PC-3 (cell line): ENCODE results near the gene TMEM41A. TPM values are rescaled to one million over a fixed set of nuclear protein-coding genes. Genes with fewer than 3 reads are reported as not detected.

Experiments used
- ATAC-seq: fragments of 200-7000 bp; cut with Tn5 transposase; 2 replicates; pipeline ENCODE4 v1.9.1; 2020; ENCODE audit warnings: mild to moderate bottlenecking, moderate library complexity
- BruUV-seq: library from RNA; stranded (reverse); fragments of 400-500 nt; replicated peaks from 2 replicates; lab custom pipeline; 2021; lab: Mats Ljungman, UMichigan
- CTCF ChIA-PET: fragments of 300-600 bp; sonication (Branson Sonifier 250); formaldehyde crosslinking; loops from one replicate; lab custom pipeline; 2022; ENCODE audit warnings: antibody characterized with exemption; lab: Charles Lee
- POLR2A ChIA-PET: fragments of 300-600 bp; sonication (Branson Sonifier 250); formaldehyde crosslinking; loops from one replicate; lab custom pipeline; 2022; ENCODE audit warnings: antibody characterized with exemption; ENCODE audit not compliant: unreplicated experiment; lab: Charles Lee
- DNase-seq: peaks from one replicate; pipeline ENCODE4 v3.0.0-alpha.2; 2015
- H2AFZ ChIP-seq: fragments of 300-600 bp; sonication (generic); 2 replicates; pipeline ENCODE4 v1.6.0; 2016; ENCODE audit warnings: antibody characterized with exemption, low read length
- H3F3A ChIP-seq: fragments of 300-600 bp; sonication (generic); one replicate; pipeline ENCODE4 v1.6.0; 2017; ENCODE audit warnings: antibody characterized with exemption, low read length, control low read depth, mild to moderate bottlenecking; ENCODE audit not compliant: unreplicated experiment
- H3K27ac ChIP-seq: fragments of 300-600 bp; sonication (generic); 2 replicates; pipeline ENCODE4 v1.5.1; 2016; ENCODE audit warnings: mild to moderate bottlenecking, low read length
- H3K27me3 ChIP-seq: fragments of 300-600 bp; sonication (generic); 2 replicates; pipeline ENCODE4 v1.6.1; 2016; ENCODE audit warnings: low read length, mixed read lengths
- H3K36me3 ChIP-seq: fragments of 300-600 bp; sonication (generic); 2 replicates; pipeline ENCODE4 v1.6.1; 2016; ENCODE audit warnings: low read depth, mixed run types, low read length, mixed read lengths
- H3K4me1 ChIP-seq: fragments of 300-600 bp; sonication (generic); 2 replicates; pipeline ENCODE4 v1.5.1; 2016; ENCODE audit warnings: low read length; ENCODE audit not compliant: insufficient read depth
- H3K4me2 ChIP-seq: fragments of 300-600 bp; sonication (generic); 2 replicates; pipeline ENCODE4 v1.6.0; 2016; ENCODE audit warnings: low read length
- H3K4me3 ChIP-seq: fragments of 300-600 bp; sonication (generic); 2 replicates; pipeline ENCODE4 v1.5.1; 2016; ENCODE audit warnings: mild to moderate bottlenecking, low read length, mixed read lengths
- H3K79me2 ChIP-seq: fragments of 300-600 bp; sonication (generic); 2 replicates; pipeline ENCODE4 v1.6.1; 2017; ENCODE audit warnings: low read length, mixed read lengths
- H3K9ac ChIP-seq: fragments of 300-600 bp; sonication (generic); 2 replicates; pipeline ENCODE4 v1.6.0; 2016; ENCODE audit warnings: mild to moderate bottlenecking, low read length
- H3K9me2 ChIP-seq: fragments of 300-600 bp; sonication (generic); replicated peaks from 2 replicates; pipeline ENCODE4 v1.6.1; 2016; ENCODE audit warnings: mixed run types, low read length, mixed read lengths
- H3K9me3 ChIP-seq: fragments of 300-600 bp; sonication (generic); 2 replicates; pipeline ENCODE4 v1.6.1; 2016; ENCODE audit warnings: low read length, mixed read lengths
- H4K20me1 ChIP-seq: fragments of 300-600 bp; sonication (generic); 2 replicates; pipeline ENCODE4 v1.6.1; 2016; ENCODE audit warnings: low read length, mixed read lengths
- CTCF ChIP-seq: fragments of 300-600 bp; sonication (generic); conservative IDR thresholded peaks from 2 replicates; pipeline ENCODE4 v1.5.1; 2017; ENCODE audit warnings: antibody characterized with exemption, low read depth, mild to moderate bottlenecking, low read length
- EZH2 ChIP-seq: fragments of 300-600 bp; sonication (generic); IDR thresholded peaks from one replicate; pipeline ENCODE4 v1.6.1; 2017; ENCODE audit warnings: antibody characterized with exemption, mild to moderate bottlenecking, low read length; ENCODE audit not compliant: unreplicated experiment
- EZH2phosphoT487 ChIP-seq: fragments of 300-600 bp; sonication (generic); IDR thresholded peaks from 2 replicates; pipeline ENCODE4 v1.6.1; 2018; ENCODE audit warnings: mild to moderate bottlenecking, antibody characterized with exemption, low read length, borderline replicate concordance
- intact Hi-C: fragments of 100-400 bp; cut with micrococcal nuclease; formaldehyde crosslinking; loops from 2 replicates; pipeline ENCODE4 v1.9.0; 2023
- total RNA-seq: library from RNA; depleted of rRNA; stranded (reverse); fragments of >200 nt; gene quantifications from 2 replicates; pipeline ENCODE4 v1.2.3, GENCODE V29; 2014

TMEM41A gene
- total RNA-seq, 1 experiment from 2014 or later = 25.3 TPM

DNA sequence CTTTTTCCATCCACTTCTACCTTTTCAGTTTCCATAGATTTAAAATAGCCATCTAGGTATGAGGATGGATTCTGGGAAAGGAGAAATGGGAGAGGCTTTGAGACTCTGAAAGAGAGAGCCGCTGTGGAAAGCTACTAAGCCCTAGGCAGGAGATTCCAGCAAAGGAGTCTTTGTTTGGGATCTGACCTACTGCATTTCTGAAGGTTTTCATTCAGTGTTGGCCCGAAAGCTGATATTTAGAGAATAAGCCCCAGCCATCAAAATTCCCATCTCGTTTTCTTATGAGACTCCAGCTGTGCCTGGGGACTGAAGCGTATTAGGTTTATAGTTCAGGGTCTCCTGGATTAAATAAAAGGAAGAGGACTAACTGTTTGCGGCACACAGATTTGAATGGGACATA lies 34.1 kb upstream of the TMEM41A start:
- no peak for ATAC-seq
- intact Hi-C loops = no loop called here
- H3K27ac ChIP-seq = no peak overlapping the region
- peaks cover 11% of the 10 kb centered on the region for H3K4me1 ChIP-seq
- H3K9me3 ChIP-seq = no peaks in the 10 kb centered on the region
- TF ChIP-seq EZH2 (no peak), EZH2phosphoT487 (no peak), CTCF (no peak)
- H3K79me2 ChIP-seq = no peaks in the 10 kb centered on the region
- no peak overlapping the region for H3K4me3 ChIP-seq
- no peaks in the 10 kb centered on the region for H3F3A ChIP-seq
- H3K4me2 ChIP-seq = no peak overlapping the region
- BruUV-seq = no TSS peak
- no peaks in the 10 kb centered on the region for H4K20me1 ChIP-seq
- ChIA-PET CTCF (no interaction called here), POLR2A (no interaction called here)
- H3K36me3 ChIP-seq = no peaks in the 10 kb centered on the region
- no peaks in the 10 kb centered on the region for H3K9me2 ChIP-seq
- H2AFZ ChIP-seq = no peak overlapping the region
- no peaks in the 10 kb centered on the region for H3K27me3 ChIP-seq
- H3K9ac ChIP-seq = no peak overlapping the region
- no peak for DNase-seq

DNA sequence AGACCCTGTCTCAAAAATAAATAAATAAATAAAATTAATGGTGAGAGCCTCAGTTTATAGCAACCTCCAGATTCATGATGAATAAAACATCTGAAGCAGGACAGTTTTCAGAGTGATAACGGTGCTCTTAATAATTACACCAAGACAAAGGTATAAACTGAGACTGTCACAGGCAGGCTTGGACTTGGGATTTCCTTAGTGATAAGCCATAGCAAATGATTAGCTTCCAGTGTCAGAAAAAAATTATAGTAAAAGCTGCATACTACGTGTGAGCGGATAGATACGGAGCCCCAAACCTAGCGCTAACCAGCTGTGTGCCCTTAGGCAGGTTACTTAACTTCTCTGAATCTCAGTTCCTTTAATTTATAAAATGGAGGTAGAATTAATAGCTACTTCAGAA lies 32.0 kb upstream of the TMEM41A start:
- CTCF ChIA-PET = no interaction called here
- no peaks in the 10 kb centered on the region for H4K20me1 ChIP-seq
- intact Hi-C loops = no loop called here
- no peak overlapping the region for H3K4me2 ChIP-seq
- DNase-seq = no peak
- BruUV-seq = no TSS peak
- peaks cover 7% of the 10 kb centered on the region; the same call in 1 of the 2 replicates for H3K4me1 ChIP-seq
- no peaks in the 10 kb centered on the region for H3K79me2 ChIP-seq
- H3K9ac ChIP-seq = no peak overlapping the region
- no peak overlapping the region for H2AFZ ChIP-seq
- POLR2A ChIA-PET = no interaction called here
- H3K27ac ChIP-seq = no peak overlapping the region
- no peaks in the 10 kb centered on the region for H3F3A ChIP-seq
- ATAC-seq = no peak
- H3K36me3 ChIP-seq = no peaks in the 10 kb centered on the region
- H3K9me3 ChIP-seq = no peaks in the 10 kb centered on the region
- H3K9me2 ChIP-seq = no peaks in the 10 kb centered on the region
- H3K4me3 ChIP-seq = no peak overlapping the region
- TF ChIP-seq CTCF (no peak), EZH2phosphoT487 (no peak), EZH2 (no peak)
- H3K27me3 ChIP-seq = no peaks in the 10 kb centered on the region

DNA sequence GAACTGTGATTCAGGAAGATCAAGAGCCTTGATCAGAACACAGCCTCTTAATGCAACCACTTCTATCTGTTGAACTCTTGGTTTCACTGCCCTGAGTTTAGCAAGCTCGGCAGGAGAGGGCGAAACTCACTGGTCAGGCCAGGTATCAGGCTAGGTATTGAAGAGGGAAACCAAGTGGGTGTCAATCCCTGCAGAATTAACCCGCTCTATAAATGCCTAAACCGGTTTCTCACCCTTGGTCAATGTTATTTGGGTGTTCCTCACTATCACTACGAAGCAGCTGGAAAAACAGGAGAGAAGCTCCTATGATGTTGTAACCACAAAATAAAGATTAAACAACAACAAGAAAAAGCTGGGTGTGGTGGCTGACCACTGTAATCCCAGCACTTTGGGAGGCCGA lies 29.7 kb upstream of the TMEM41A start:
- no peaks in the 10 kb centered on the region for H3K79me2 ChIP-seq
- ChIA-PET CTCF (interaction anchor here (1.0 kb wide), 1 partner anchor 31 kb away, joined by 3 read pairs; no protein-coding TSS in a partner anchor), POLR2A (no interaction called here)
- H3K4me1 ChIP-seq = peaks cover 7% of the 10 kb centered on the region; the same call in 1 of the 2 replicates
- no peak overlapping the region for H3K9ac ChIP-seq
- H3F3A ChIP-seq = no peaks in the 10 kb centered on the region
- H3K9me3 ChIP-seq = no peaks in the 10 kb centered on the region
- intact Hi-C loops = no loop called here
- H4K20me1 ChIP-seq = no peaks in the 10 kb centered on the region
- TF ChIP-seq EZH2 (no peak), EZH2phosphoT487 (no peak), CTCF (no peak)
- no peaks in the 10 kb centered on the region for H3K36me3 ChIP-seq
- BruUV-seq = no TSS peak
- H3K9me2 ChIP-seq = no peaks in the 10 kb centered on the region
- no peak overlapping the region for H3K4me2 ChIP-seq
- H3K27ac ChIP-seq = no peak overlapping the region
- H2AFZ ChIP-seq = no peak overlapping the region
- no peak for ATAC-seq
- H3K27me3 ChIP-seq = no peaks in the 10 kb centered on the region
- DNase-seq = no peak
- H3K4me3 ChIP-seq = no peak overlapping the region
